HG03045 (cell line): Measurements from ENCODE around the gene APOBEC3H.

Source experiments
- ATAC-seq: cut with Tn5 transposase; IDR thresholded peaks from one replicate; pipeline ENCODE4 v1.9.1; 2021; ENCODE audit warnings: mild to moderate bottlenecking, moderate library complexity; ENCODE audit not compliant: unreplicated experiment

Gene APOBEC3H

GRCh38 chr22:39108487-39108886, 11.4 kb downstream of the APOBEC3H start:
- no peak for ATAC-seq

GRCh38 chr22:39109361-39109760, 12.3 kb downstream of the APOBEC3H start:
- ATAC-seq = no peak

- no peak for ATAC-seq
Measured at GRCh38 chr22:39110631-39111561, 13.9 kb downstream of the APOBEC3H start.

- ATAC-seq = no peak
Measured at GRCh38 chr22:39114112-39114511, 17.1 kb downstream of the APOBEC3H start.

- ATAC-seq = no peak
Measured at GRCh38 chr22:39115570-39115969, 18.5 kb downstream of the APOBEC3H start.

- no peak for ATAC-seq
Measured at GRCh38 chr22:39115977-39116621, 19.1 kb downstream of the APOBEC3H start.

GRCh38 chr22:39117585-39118191, 20.6 kb downstream of the APOBEC3H start:
- no peak for ATAC-seq

GRCh38 chr22:39120983-39121382, 23.9 kb downstream of the APOBEC3H start:
- ATAC-seq = no peak

GRCh38 chr22:39122772-39123470, 25.9 kb downstream of the APOBEC3H start:
- no peak for ATAC-seq

- ATAC-seq = no peak
Measured at GRCh38 chr22:39123751-39124581, 26.9 kb downstream of the APOBEC3H start.

GRCh38 chr22:39125622-39126021, 28.6 kb downstream of the APOBEC3H start:
- no peak for ATAC-seq

- no peak for ATAC-seq
Measured at GRCh38 chr22:39128508-39128907, 31.5 kb downstream of the APOBEC3H start.

GRCh38 chr22:39129081-39129480, 32.0 kb downstream of the APOBEC3H start:
- no peak for ATAC-seq

- ATAC-seq = no peak
Measured at GRCh38 chr22:39129746-39130145, 32.7 kb downstream of the APOBEC3H start.

GRCh38 chr22:39130152-39130704, 33.2 kb downstream of the APOBEC3H start:
- ATAC-seq = no peak

GRCh38 chr22:39130892-39131855, 34.1 kb downstream of the APOBEC3H start:
- no peak for ATAC-seq

- ATAC-seq = no peak
Measured at GRCh38 chr22:39132281-39132680, 35.2 kb downstream of the APOBEC3H start.

- no peak for ATAC-seq
Measured at GRCh38 chr22:39132871-39133524, 36.0 kb downstream of the APOBEC3H start.
